Left cardiac atrium (tissue), 4 donors: ENCODE data around the gene C1orf159. TPM values are rescaled to one million over a fixed set of nuclear protein-coding genes. Genes with fewer than 3 reads are reported as not detected.
A peak's percentile ranks its signal among the peaks of the same experiment; 100 is the strongest.

ENCODE experiments used
- ATAC-seq, 2 donors: fragments of 200-7000 bp; cut with Tn5 transposase; one replicate each; pipeline ENCODE4 v1.9.1; 2020; ENCODE audit warnings: mild to moderate bottlenecking in 2 of 2, moderate library complexity in 2 of 2
- DNase-seq: peaks from one replicate; pipeline ENCODE4 v3.0.0-alpha.2; 2020
- intact Hi-C, 2 donors: fragments of 100-400 bp; cut with DNase I; formaldehyde crosslinking; loops; one replicate each; pipeline versions ENCODE4 v1.14.1 to v1.15.1; 2022 to 2023
- total RNA-seq, 2 donors: library from RNA; stranded (reverse); fragmentation: NEBNext Ultra II Directional; extraction: Animal tissue kit (Norgen Biotek cat#: 25700); gene quantifications; one replicate each; pipeline ENCODE4 v1.2.1, GENCODE V29; 2021
- donor health status: DM: no; HTN: yes; CAD: no.
- donor health status: DM: no; HTN: yes; CAD: no; lungs with severe emphysema.
- donor health status: DM: yes; HTN: yes; CAD: no.
- donor health status: Dilated cardiomyopathy.

C1orf159 gene
- total RNA-seq, 2 donors from 2014 or later, result 5.3 to 6.1 TPM

- no peak for ATAC-seq
- no peak for DNase-seq
- intact Hi-C loops, result no loop called here
Observed at GRCh38 chr1:1052003-1052840, 63.7 kb downstream of the C1orf159 start.

DNA sequence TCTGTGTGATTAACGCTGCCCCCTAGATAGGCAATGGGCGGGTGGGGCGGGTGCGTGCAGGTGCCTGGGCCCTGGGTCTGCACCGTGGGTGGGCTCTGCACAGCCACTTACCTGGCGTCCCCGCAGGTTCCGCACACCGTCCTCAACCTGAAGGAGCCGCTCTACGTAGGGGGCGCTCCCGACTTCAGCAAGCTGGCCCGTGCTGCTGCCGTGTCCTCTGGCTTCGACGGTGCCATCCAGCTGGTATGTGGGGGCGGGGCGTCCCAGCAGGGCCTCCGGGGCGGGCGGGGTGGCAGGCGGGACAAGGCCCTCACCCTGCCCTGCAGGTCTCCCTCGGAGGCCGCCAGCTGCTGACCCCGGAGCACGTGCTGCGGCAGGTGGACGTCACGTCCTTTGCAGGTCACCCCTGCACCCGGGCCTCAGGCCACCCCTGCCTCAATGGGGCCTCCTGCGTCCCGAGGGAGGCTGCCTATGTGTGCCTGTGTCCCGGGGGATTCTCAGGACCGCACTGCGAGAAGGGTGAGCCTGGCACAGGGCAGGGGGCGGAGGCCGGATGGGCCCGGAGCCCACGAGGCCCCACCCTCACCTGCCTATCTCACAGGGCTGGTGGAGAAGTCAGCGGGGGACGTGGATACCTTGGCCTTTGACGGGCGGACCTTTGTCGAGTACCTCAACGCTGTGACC lies 64.6 kb downstream of the C1orf159 start:
- intact Hi-C loops, result no loop called here
- no peak for ATAC-seq
- DNase-seq, result no peak

GRCh38 chr1:1050577-1051052 lies 65.3 kb downstream of the C1orf159 start:
- peak in 1 of 2 donors; percentile 27 for ATAC-seq
- peak; percentile 62 for DNase-seq
- intact Hi-C loops, result no loop called here

DNA sequence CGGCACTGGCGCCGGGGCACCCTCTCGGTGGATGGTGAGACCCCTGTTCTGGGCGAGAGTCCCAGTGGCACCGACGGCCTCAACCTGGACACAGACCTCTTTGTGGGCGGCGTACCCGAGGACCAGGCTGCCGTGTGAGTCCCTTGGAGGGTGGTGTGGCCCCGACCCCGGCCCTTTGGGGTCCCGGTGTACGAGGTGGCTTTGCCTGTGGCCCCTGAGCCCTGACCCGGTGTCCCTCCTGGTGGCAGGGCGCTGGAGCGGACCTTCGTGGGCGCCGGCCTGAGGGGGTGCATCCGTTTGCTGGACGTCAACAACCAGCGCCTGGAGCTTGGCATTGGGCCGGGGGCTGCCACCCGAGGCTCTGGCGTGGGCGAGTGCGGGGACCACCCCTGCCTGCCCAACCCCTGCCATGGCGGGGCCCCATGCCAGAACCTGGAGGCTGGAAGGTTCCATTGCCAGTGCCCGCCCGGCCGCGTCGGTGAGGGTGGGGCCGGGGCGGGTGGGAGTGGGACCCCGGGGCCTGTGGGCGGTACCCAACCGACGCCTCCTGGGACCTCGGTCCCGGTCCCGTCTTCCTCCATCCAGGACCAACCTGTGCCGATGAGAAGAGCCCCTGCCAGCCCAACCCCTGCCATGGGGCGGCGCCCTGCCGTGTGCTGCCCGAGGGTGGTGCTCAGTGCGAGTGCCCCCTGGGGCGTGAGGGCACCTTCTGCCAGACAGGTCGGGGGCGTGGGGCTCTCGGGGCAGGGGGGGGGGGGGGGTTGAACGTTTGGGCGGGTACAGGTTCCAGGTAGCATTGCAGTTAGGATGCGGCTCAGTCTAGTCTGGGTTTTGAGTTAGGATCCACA lies 66.3 kb downstream of the C1orf159 start:
- DNase-seq (no peak), ATAC-seq (no peak)
- intact Hi-C loops, result no loop called here

GRCh38 chr1:1048765-1049164 lies 67.1 kb downstream of the C1orf159 start:
- ATAC-seq, result no peak

GRCh38 chr1:1047963-1048362 lies 67.9 kb downstream of the C1orf159 start:
- intact Hi-C loops, result no loop called here
- ATAC-seq (no peak), DNase-seq (no peak)

More at GRCh38 chr1:1048765-1049164, 67.1 kb downstream of the C1orf159 start:
- intact Hi-C loops, result no loop called here
- DNase-seq, result no peak

- DNase-seq (no peak), ATAC-seq (no peak)
- intact Hi-C loops, result no loop called here
Observed at GRCh38 chr1:1047407-1047806, 68.5 kb downstream of the C1orf159 start.

DNA sequence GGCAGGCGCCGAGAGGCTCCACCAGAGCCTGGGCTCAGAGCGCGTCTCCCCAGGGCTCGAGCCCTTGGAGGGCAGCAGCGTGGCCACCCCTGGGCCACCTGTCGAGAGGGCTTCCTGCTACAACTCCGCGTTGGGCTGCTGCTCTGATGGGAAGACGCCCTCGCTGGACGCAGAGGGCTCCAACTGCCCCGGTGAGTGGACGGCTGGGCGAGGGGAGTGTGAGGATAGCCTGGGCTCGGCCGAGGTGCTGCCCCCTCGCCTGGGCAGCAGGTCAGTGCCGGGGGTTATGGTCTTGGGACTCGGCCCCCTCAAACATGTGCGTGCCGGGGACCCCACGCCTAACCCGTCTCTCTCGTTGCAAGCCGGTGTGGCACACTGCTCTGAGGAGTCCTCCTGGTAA lies 69.1 kb downstream of the C1orf159 start:
- DNase-seq (no peak), ATAC-seq (no peak)
- intact Hi-C loops, result no loop called here

GRCh38 chr1:1046243-1046642 lies 69.6 kb downstream of the C1orf159 start:
- ATAC-seq (no peak), DNase-seq (no peak)
- intact Hi-C loops, result no loop called here

DNA sequence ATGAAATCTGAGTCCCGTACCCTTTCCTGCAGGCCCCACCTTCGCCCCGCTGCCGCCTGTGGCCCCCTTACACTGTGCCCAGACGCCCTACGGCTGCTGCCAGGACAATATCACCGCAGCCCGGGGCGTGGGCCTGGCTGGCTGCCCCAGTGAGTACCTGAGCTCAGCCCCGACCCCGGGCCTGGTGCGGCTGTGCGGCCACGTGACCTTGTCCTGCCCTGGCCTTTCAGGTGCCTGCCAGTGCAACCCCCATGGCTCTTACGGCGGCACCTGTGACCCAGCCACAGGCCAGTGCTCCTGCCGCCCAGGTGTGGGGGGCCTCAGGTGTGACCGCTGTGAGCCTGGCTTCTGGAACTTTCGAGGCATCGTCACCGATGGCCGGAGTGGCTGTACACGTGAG lies 70.8 kb downstream of the C1orf159 start:
- intact Hi-C loops, result no loop called here
- DNase-seq, result no peak
- ATAC-seq, result no peak

GRCh38 chr1:1044455-1045078 lies 71.3 kb downstream of the C1orf159 start:
- intact Hi-C loops, result no loop called here
- no peak for ATAC-seq
- no peak for DNase-seq

DNA sequence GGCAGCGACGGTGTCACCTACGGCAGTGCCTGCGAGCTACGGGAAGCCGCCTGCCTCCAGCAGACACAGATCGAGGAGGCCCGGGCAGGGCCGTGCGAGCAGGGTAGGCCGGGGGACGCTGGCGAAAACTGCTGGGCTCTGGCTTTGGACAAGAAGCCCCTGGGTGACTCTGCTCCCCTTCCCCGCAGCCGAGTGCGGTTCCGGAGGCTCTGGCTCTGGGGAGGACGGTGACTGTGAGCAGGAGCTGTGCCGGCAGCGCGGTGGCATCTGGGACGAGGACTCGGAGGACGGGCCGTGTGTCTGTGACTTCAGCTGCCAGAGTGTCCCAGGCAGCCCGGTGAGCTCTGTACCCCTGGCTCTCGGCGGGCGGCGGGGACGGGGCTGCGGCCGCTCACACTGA lies 72.0 kb downstream of the C1orf159 start:
- DNase-seq, result no peak
- intact Hi-C loops, result no loop called here
- ATAC-seq, result no peak

- DNase-seq (no peak), ATAC-seq (no peak)
- intact Hi-C loops, result no loop called here
Observed at GRCh38 chr1:1043411-1043810, 72.5 kb downstream of the C1orf159 start.

DNA sequence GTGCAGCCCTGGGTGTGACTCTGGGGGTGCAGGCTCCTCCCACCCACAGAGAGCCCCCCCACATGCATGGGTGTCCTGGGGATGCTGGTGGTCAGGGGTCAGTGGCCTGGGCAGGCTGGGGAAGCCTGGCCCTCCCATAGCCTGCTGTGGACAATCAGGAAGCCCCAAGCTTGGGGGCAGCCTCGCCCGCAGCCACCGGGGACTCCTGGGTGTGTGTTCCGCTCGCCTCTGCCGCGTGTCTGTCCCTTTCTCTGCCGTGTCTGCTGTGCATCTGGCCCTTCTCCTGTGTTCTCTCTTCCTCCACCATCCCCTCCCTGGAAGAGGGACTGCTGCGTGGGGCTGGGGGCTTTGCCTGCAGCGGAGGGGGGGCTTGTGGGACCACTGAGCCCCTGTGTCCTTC lies 73.1 kb downstream of the C1orf159 start:
- DNase-seq, result no peak
- no peak for ATAC-seq
- intact Hi-C loops, result no loop called here

GRCh38 chr1:1041873-1042272 lies 74.0 kb downstream of the C1orf159 start:
- DNase-seq, result no peak
- intact Hi-C loops, result no loop called here
- ATAC-seq, result no peak

- intact Hi-C loops, result no loop called here
- DNase-seq, result no peak
- peak in 1 of 2 donors; percentile 3 for ATAC-seq
Observed at GRCh38 chr1:1041092-1041523, 74.8 kb downstream of the C1orf159 start.

DNA sequence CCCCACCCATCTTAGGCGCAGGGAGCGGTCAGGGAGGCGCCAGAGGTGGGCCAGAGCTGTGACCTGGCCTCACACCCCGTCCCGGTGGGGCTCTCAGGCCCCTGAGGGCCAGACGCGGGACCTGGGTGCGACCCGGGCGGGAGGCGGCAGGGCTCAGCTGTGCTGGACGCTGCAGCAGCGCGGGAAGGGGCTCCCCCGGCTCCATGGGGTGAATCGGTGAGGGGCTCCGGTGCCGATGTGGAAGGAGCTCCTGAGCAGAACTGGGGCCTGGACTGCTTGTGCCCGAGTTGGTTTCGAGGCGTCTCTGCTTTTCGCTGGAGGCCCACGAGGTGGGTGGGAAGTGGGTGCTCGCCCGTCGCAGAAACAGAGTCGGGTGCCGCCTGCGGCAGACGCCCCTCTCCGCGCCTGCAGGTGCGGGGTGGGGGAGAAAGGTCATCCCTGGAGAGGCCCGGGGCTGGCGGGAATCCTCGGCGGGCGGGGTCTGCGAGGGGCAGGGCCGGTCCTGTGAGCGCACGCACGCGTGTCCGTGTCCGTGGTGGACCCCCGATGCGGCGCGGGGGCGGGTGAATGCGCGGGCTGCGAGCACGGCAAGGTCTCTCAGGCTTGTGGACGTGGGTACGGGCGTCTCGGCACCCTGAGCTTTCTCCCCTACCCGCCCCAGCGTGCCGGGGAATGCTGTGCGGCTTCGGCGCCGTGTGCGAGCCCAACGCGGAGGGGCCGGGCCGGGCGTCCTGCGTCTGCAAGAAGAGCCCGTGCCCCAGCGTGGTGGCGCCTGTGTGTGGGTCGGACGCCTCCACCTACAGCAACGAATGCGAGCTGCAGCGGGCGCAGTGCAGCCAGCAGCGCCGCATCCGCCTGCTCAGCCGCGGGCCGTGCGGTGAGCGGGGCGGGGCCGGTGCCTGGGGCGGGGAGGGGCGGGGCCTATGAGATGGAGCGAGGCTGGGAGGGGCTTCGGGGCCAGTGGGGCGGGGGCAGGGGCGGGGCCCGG lies 75.6 kb downstream of the C1orf159 start:
- ATAC-seq, result peak; percentile 86 to 89
- DNase-seq, result peak; percentile 77
- intact Hi-C loops, result no loop called here
